Sigmoid colon (tissue), 7 donors: ENCODE data around the gene CCDC85A. TPM values are rescaled to one million over a fixed set of nuclear protein-coding genes. Genes with fewer than 3 reads are reported as not detected.

Experiments used
- DNase-seq: peaks from one replicate; pipeline ENCODE4 v3.0.0-alpha.2; 2019
- H3K27ac ChIP-seq, 4 donors: fragments of 200-600 bp; sonication (generic); one replicate each; pipeline ENCODE4 v1.5.1; 2016 to 2019; ENCODE audit warnings: mild to moderate bottlenecking in 1 of 4
- H3K27me3 ChIP-seq, 3 donors: fragments of 200-600 bp; sonication (generic); one replicate each; pipeline ENCODE4 v1.5.1; 2019; ENCODE audit warnings: mild to moderate bottlenecking in 1 of 3
- H3K36me3 ChIP-seq, 4 donors: fragments of 200-600 bp; sonication (generic); one replicate each; pipeline ENCODE4 v1.5.1; 2016 to 2019
- H3K4me1 ChIP-seq, 4 donors: fragments of 200-600 bp; sonication (generic); one replicate each; pipeline ENCODE4 v1.5.1; 2017 to 2019
- H3K4me3 ChIP-seq, 4 donors: fragments of 200-600 bp; sonication (generic); one replicate each; pipeline ENCODE4 v1.5.1; 2017 to 2019; ENCODE audit warnings: mild to moderate bottlenecking in 2 of 4, moderate library complexity in 1 of 4
- H3K9me3 ChIP-seq, 4 donors: fragments of 200-600 bp in 3 of 4; sonication (generic) in 3 of 4; one replicate each; pipeline versions ENCODE4 v1.5.1 to v1.6.1; 2013 to 2019
- EP300 ChIP-seq, 4 donors: sonication (generic); formaldehyde crosslinking; IDR thresholded peaks; one replicate each; pipeline ENCODE4 v1.6.1; 2017; ENCODE audit warnings: antibody characterized with exemption in 4 of 4
- POLR2A ChIP-seq, 2 donors: fragments of 450-650 bp; IDR thresholded peaks; one replicate each; pipeline ENCODE4 v1.6.1; 2016; ENCODE audit warnings: antibody characterized with exemption in 2 of 2, mild to moderate bottlenecking in 2 of 2, moderate library complexity in 2 of 2
- POLR2AphosphoS5 ChIP-seq, 4 donors: sonication (generic); formaldehyde crosslinking; IDR thresholded peaks; one replicate each; pipeline ENCODE4 v1.6.1; 2017; ENCODE audit warnings: antibody characterized with exemption in 4 of 4
- WGBS, 2 donors: extraction: QIAGEN DNeasy Blood & Tissue Kit; methylation state at CpG; one replicate each; pipeline ENCODE4 v1.1.7; 2013; 5-methylcytosine and 5-hydroxymethylcytosine counted together
- intact Hi-C: fragments of 100-400 bp; cut with DNase I; formaldehyde crosslinking; loops from one replicate; pipeline ENCODE4 v1.15.1; 2023
- polyA plus RNA-seq, 3 donors: library from polyadenylated mRNA; stranded (reverse); fragments of 200-250 nt; gene quantifications; one replicate each; pipeline ENCODE4 v1.2.3, GENCODE V29; 2013
- total RNA-seq, 4 donors: library from RNA; depleted of rRNA; stranded (reverse); fragments of >200 nt; gene quantifications; one replicate each; pipeline ENCODE4 v1.1.0, GENCODE V29; 2016
- TF ChIP-seq, protein P1 (sequence below), 4 experiments: fragments of 450-650 bp in 3 of 4; fragments of 200-600 bp in 1 of 4; IDR thresholded peaks; one replicate each; pipeline ENCODE4 v1.5.1; 2016 to 2019; ENCODE audit warnings: antibody characterized with exemption in 4 of 4, mild to moderate bottlenecking in 3 of 4, moderate library complexity in 2 of 4
- donor health status: healthy with polysubstance abuse.
- donor health status: Bipolar disorder and iron deficiency.
- donor health status: healthy.

CCDC85A gene
- total and polyA plus RNA-seq, 7 donors: 0.58 to 8.2 (median 3.5) TPM; not detected in 2

DNA sequence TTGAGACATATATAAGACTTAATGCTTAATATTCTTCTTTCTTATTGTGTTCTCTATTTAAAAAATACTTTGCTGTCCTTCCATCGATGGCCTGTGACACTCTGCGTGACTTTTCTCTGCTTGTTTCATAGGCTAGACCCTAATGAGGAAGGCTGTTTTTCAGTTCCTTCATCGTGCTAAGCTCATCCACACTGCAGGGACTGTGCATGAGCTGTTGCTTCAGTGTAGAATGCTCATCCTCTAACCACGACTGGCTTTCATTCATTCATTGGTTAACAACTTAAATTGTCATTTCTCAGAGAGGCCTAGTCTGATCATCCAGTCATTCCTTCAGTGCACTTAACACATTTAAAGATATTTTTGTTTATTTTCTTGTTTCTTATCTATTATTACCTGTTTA, 134.4 kb downstream of the CCDC85A start:
- WGBS, 2 donors: 88 to 90% methylated on average over 4 of the region's 4 CpGs
- H3K4me1 ChIP-seq: peaks cover 0 to 11% (median 3%) of the 10 kb centered on the region in 4 donors
- no peak for DNase-seq
- H3K27ac ChIP-seq: no peak overlapping the region
- no peaks in the 10 kb centered on the region for H3K27me3 ChIP-seq
- H3K4me3 ChIP-seq: no peak overlapping the region
- no peaks in the 10 kb centered on the region for H3K36me3 ChIP-seq
- TF ChIP-seq, protein P1, sequence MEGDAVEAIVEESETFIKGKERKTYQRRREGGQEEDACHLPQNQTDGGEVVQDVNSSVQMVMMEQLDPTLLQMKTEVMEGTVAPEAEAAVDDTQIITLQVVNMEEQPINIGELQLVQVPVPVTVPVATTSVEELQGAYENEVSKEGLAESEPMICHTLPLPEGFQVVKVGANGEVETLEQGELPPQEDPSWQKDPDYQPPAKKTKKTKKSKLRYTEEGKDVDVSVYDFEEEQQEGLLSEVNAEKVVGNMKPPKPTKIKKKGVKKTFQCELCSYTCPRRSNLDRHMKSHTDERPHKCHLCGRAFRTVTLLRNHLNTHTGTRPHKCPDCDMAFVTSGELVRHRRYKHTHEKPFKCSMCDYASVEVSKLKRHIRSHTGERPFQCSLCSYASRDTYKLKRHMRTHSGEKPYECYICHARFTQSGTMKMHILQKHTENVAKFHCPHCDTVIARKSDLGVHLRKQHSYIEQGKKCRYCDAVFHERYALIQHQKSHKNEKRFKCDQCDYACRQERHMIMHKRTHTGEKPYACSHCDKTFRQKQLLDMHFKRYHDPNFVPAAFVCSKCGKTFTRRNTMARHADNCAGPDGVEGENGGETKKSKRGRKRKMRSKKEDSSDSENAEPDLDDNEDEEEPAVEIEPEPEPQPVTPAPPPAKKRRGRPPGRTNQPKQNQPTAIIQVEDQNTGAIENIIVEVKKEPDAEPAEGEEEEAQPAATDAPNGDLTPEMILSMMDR (IDR thresholded peaks at IDR 0.05): no peak
- TF ChIP-seq POLR2A (IDR thresholded peaks at IDR 0.05) (no peak), EP300 (IDR thresholded peaks at IDR 0.05) (no peak), POLR2AphosphoS5 (IDR thresholded peaks at IDR 0.05) (no peak)
- intact Hi-C loops: no loop called here
- H3K9me3 ChIP-seq: no peaks in the 10 kb centered on the region

GRCh38 chr2:56325661-56326345, 142.0 kb downstream of the CCDC85A start:
- Histone ChIP-seq H3K4me3 (no peak overlapping the region), H3K27ac (no peak overlapping the region), H3K4me1 (no peaks in the 10 kb centered on the region), H3K36me3 (no peaks in the 10 kb centered on the region), H3K27me3 (no peaks in the 10 kb centered on the region), H3K9me3 (no peaks in the 10 kb centered on the region)
- no peak for DNase-seq
- WGBS, 2 donors: 61 to 74% methylated on average over 3 of the region's 3 CpGs
- TF ChIP-seq POLR2AphosphoS5 (IDR thresholded peaks at IDR 0.05) (no peak), EP300 (IDR thresholded peaks at IDR 0.05) (no peak), POLR2A (IDR thresholded peaks at IDR 0.05) (no peak)
- TF ChIP-seq, protein P1 (IDR thresholded peaks at IDR 0.05): no peak
- intact Hi-C loops: no loop called here

DNA sequence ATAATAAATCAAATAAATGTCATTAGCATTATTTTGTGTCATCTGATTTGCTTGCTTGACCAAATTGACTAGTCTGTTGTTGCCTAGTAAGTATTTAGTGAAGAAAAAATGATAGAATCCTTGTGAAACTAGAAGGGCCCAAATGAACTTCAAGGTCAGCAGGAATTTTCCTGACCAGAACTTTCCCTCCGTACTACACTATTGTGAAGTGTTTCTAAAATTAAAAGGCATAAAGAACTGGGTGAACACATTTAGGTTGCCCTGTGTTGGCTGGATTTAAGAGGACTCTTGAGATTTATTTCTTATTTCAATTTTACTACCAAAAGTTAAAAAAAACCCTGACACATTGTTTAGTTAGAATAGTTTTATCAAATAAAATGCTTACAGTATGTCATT, 142.6 kb downstream of the CCDC85A start:
- Histone ChIP-seq H3K27me3 (no peaks in the 10 kb centered on the region), H3K4me1 (no peaks in the 10 kb centered on the region), H3K36me3 (no peaks in the 10 kb centered on the region), H3K27ac (no peak overlapping the region), H3K4me3 (no peak overlapping the region), H3K9me3 (no peaks in the 10 kb centered on the region)
- TF ChIP-seq POLR2A (IDR thresholded peaks at IDR 0.05) (no peak), EP300 (IDR thresholded peaks at IDR 0.05) (no peak), POLR2AphosphoS5 (IDR thresholded peaks at IDR 0.05) (no peak)
- TF ChIP-seq, protein P1 (IDR thresholded peaks at IDR 0.05): no peak
- intact Hi-C loops: no loop called here
- no peak for DNase-seq
- WGBS, 2 donors: 75 to 90% methylated on average over 1 of the region's 1 CpG

- DNase-seq: no peak
- H3K36me3 ChIP-seq: no peaks in the 10 kb centered on the region
- H3K4me3 ChIP-seq: no peak overlapping the region
- 79 to 91% methylated on average over 7 of the region's 7 CpGs for WGBS, 2 donors
- TF ChIP-seq POLR2A (IDR thresholded peaks at IDR 0.05) (no peak), EP300 (IDR thresholded peaks at IDR 0.05) (no peak), POLR2AphosphoS5 (IDR thresholded peaks at IDR 0.05) (no peak)
- TF ChIP-seq, protein P1 (IDR thresholded peaks at IDR 0.05): no peak
- intact Hi-C loops: no loop called here
- H3K27ac ChIP-seq: no peak overlapping the region
- H3K4me1 ChIP-seq: no peaks in the 10 kb centered on the region
- no peaks in the 10 kb centered on the region for H3K9me3 ChIP-seq
- no peaks in the 10 kb centered on the region for H3K27me3 ChIP-seq
Observed at GRCh38 chr2:56331810-56332209, 148.0 kb downstream of the CCDC85A start.
